ENCODE results near the gene MOB4.

Gene MOB4

GRCh38 chr2:197601726-197602125, 85.9 kb downstream of the MOB4 start:
- TF ChIP-seq ZNF8 (CRISPR knock-in tag; IDR thresholded peaks at IDR 0.05) (no peak), ESRRG (CRISPR knock-in tag; IDR thresholded peaks at IDR 0.05) (no peak), ZNF70 (CRISPR knock-in tag; IDR thresholded peaks at IDR 0.05) (no peak), ARNTL (CRISPR knock-in tag; IDR thresholded peaks at IDR 0.05; ENCODE audit: borderline replicate concordance, low read depth) (no peak), TOX (CRISPR knock-in tag; IDR thresholded peaks at IDR 0.05; ENCODE audit: borderline replicate concordance) (no peak), PPARA (CRISPR knock-in tag; IDR thresholded peaks at IDR 0.05; ENCODE audit: borderline replicate concordance) (no peak), RARB (CRISPR knock-in tag; IDR thresholded peaks at IDR 0.05) (no peak), OSR1 (CRISPR knock-in tag; IDR thresholded peaks at IDR 0.05) (no peak), BACH2 (CRISPR knock-in tag; IDR thresholded peaks at IDR 0.05; ENCODE audit: borderline replicate concordance) (no peak), CSDC2 (CRISPR knock-in tag; IDR thresholded peaks at IDR 0.05) (no peak), ZNF565 (CRISPR knock-in tag; conservative IDR thresholded peaks at IDR 0.05; ENCODE audit: low read depth) (no peak), ZC3H10 (CRISPR knock-in tag; IDR thresholded peaks at IDR 0.05) (no peak), GLIS3 (CRISPR knock-in tag; IDR thresholded peaks at IDR 0.05) (no peak), CSRNP3 (CRISPR knock-in tag; IDR thresholded peaks at IDR 0.05) (no peak), TCF4 (CRISPR knock-in tag; IDR thresholded peaks at IDR 0.05; ENCODE audit: borderline replicate concordance) (no peak)
- TF ChIP-seq, protein P1, sequence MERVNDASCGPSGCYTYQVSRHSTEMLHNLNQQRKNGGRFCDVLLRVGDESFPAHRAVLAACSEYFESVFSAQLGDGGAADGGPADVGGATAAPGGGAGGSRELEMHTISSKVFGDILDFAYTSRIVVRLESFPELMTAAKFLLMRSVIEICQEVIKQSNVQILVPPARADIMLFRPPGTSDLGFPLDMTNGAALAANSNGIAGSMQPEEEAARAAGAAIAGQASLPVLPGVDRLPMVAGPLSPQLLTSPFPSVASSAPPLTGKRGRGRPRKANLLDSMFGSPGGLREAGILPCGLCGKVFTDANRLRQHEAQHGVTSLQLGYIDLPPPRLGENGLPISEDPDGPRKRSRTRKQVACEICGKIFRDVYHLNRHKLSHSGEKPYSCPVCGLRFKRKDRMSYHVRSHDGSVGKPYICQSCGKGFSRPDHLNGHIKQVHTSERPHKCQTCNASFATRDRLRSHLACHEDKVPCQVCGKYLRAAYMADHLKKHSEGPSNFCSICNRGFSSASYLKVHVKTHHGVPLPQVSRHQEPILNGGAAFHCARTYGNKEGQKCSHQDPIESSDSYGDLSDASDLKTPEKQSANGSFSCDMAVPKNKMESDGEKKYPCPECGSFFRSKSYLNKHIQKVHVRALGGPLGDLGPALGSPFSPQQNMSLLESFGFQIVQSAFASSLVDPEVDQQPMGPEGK (CRISPR knock-in tag; IDR thresholded peaks at IDR 0.05; ENCODE audit: borderline replicate concordance), result no peak
- ATAC-seq, result no peak
